HepG2 (cell line): ENCODE measurements around the gene VSNL1. TPM values are rescaled to one million over a fixed set of nuclear protein-coding genes. Genes with fewer than 3 reads are reported as not detected.

ENCODE experiments used
- ARNT ChIP-seq: fragments of 450-650 bp; IDR thresholded peaks from 2 replicates; pipeline ENCODE4 v1.6.1; 2017
- ARNT2 ChIP-seq: sonication (generic); formaldehyde crosslinking; IDR thresholded peaks from 2 replicates; pipeline ENCODE4 v1.8.0; 2022; ENCODE audit warnings: mild to moderate bottlenecking, low read depth, missing genetic modification reagents, moderate library complexity
- BCL6 ChIP-seq: IDR thresholded peaks from 2 replicates; pipeline ENCODE4 v1.6.1; 2016; ENCODE audit warnings: missing genetic modification reagents, missing compliant biosample characterization
- EHMT2 ChIP-seq: fragments of 200-600 bp; sonication (generic); IDR thresholded peaks from 2 replicates; pipeline ENCODE4 v1.7.0; 2017; ENCODE audit warnings: antibody characterized with exemption, low read depth, low read length, borderline replicate concordance
- EZH2 ChIP-seq: conservative IDR thresholded peaks from 2 replicates; pipeline ENCODE4 v1.6.1; 2012; ENCODE audit warnings: mild to moderate bottlenecking, low read depth, low read length, moderate library complexity
- FLYWCH1 ChIP-seq: sonication (generic); formaldehyde crosslinking; IDR thresholded peaks from 2 replicates; pipeline ENCODE4 v1.8.1; 2023; ENCODE audit warnings: mild to moderate bottlenecking, missing genetic modification reagents
- GATAD1 ChIP-seq: IDR thresholded peaks from 2 replicates; pipeline ENCODE4 v1.6.1; 2016; ENCODE audit warnings: missing genetic modification reagents, missing compliant biosample characterization
- GTF3A ChIP-seq: sonication (generic); formaldehyde crosslinking; conservative IDR thresholded peaks from 2 replicates; pipeline ENCODE4 v1.4.0; 2020; ENCODE audit warnings: mild to moderate bottlenecking, missing genetic modification reagents
- IKZF1 ChIP-seq: fragments of 450-650 bp; IDR thresholded peaks from 2 replicates; pipeline ENCODE4 v1.7.1; 2016
- MXI1 ChIP-seq: IDR thresholded peaks from 3 replicates; pipeline ENCODE4 v1.6.1; 2012; ENCODE audit warnings: low read depth, low read length, inconsistent platforms, borderline replicate concordance
- RFX5 ChIP-seq: IDR thresholded peaks from 2 replicates; pipeline ENCODE4 v1.6.1; 2011; ENCODE audit warnings: low read depth, low read length, improper control_type of control experiment
- SMAD1 ChIP-seq: sonication (generic); formaldehyde crosslinking; IDR thresholded peaks from 2 replicates; pipeline ENCODE4 v1.4.0; 2020; ENCODE audit warnings: missing genetic modification reagents, low read depth, mild to moderate bottlenecking, borderline replicate concordance
- SOX6 ChIP-seq, 2 experiments: fragments of 450-650 bp in 1 of 2; sonication (generic) in 1 of 2; formaldehyde crosslinking in 1 of 2; IDR thresholded peaks; 2 replicates each; pipeline versions ENCODE4 v1.4.0 to v1.6.1; 2017 to 2020; ENCODE audit warnings: antibody characterized with exemption in 1 of 2, mild to moderate bottlenecking in 1 of 2, missing genetic modification reagents in 1 of 2
- SUZ12 ChIP-seq: fragments of 150-350 bp; IDR thresholded peaks from 2 replicates; pipeline ENCODE4 v1.6.1; 2014; ENCODE audit warnings: low read depth, low read length
- TBP ChIP-seq: sonication (generic); formaldehyde crosslinking; IDR thresholded peaks from 2 replicates; pipeline ENCODE4 v1.5.0; 2020; ENCODE audit warnings: missing genetic modification reagents
- THAP11 ChIP-seq: IDR thresholded peaks from 2 replicates; pipeline ENCODE4 v1.6.1; 2016; ENCODE audit warnings: missing biosample characterization, missing genetic modification reagents
- ZBTB1 ChIP-seq: sonication (generic); formaldehyde crosslinking; IDR thresholded peaks from 2 replicates; pipeline ENCODE4 v1.4.0; 2020; ENCODE audit warnings: missing genetic modification reagents, borderline replicate concordance
- ZNF12 ChIP-seq: sonication (generic); formaldehyde crosslinking; IDR thresholded peaks from 2 replicates; pipeline ENCODE4 v1.5.0; 2020; ENCODE audit warnings: missing genetic modification reagents
- ZNF121 ChIP-seq: sonication (generic); formaldehyde crosslinking; IDR thresholded peaks from 2 replicates; pipeline ENCODE4 v1.5.0; 2020; ENCODE audit warnings: mild to moderate bottlenecking, missing genetic modification reagents
- ZNF652 ChIP-seq: IDR thresholded peaks from 2 replicates; pipeline ENCODE4 v1.6.1; 2016; ENCODE audit warnings: low read depth, borderline replicate concordance
- ZNF749 ChIP-seq: sonication (generic); formaldehyde crosslinking; IDR thresholded peaks from 2 replicates; pipeline ENCODE4 v1.8.0; 2022; ENCODE audit warnings: mild to moderate bottlenecking, missing genetic modification reagents, moderate library complexity, borderline replicate concordance
- polyA plus RNA-seq, 8 experiments: library from polyadenylated mRNA; depleted of rRNA in 3 of 8; stranded (reverse) in 7 of 8; unstranded in 1 of 8; fragments of >200 nt; fragmentation: Illumina TruSeq in 4 of 8; extraction: Trizol in 4 of 8; gene quantifications; 2 replicates each; pipeline versions ENCODE4 v1.2.1 to v1.2.3, GENCODE V29; 2011 to 2016; ENCODE audit warnings: low read depth in 4 of 8, missing spikeins in 1 of 8, mixed read lengths in 1 of 8; ENCODE audit not compliant: insufficient read depth in 1 of 8
- total RNA-seq, 5 experiments: library from RNA; depleted of rRNA; stranded (reverse); fragments of >200 nt; fragmentation: Illumina TruSeq; extraction: Trizol; gene quantifications; 2 replicates each; pipeline ENCODE4 v1.2.3, GENCODE V29; 2016; ENCODE audit warnings: low read depth in 1 of 5
- TF ChIP-seq, protein P1 (sequence below): IDR thresholded peaks from 2 replicates; pipeline ENCODE4 v1.4.0; 2020; ENCODE audit warnings: mild to moderate bottlenecking, missing genetic modification reagents
- TF ChIP-seq, protein P2 (sequence below): sonication (generic); formaldehyde crosslinking; IDR thresholded peaks from 2 replicates; pipeline ENCODE4 v1.4.0; 2020; ENCODE audit warnings: mild to moderate bottlenecking, missing genetic modification reagents
- TF ChIP-seq, protein P3 (sequence below): sonication (generic); formaldehyde crosslinking; IDR thresholded peaks from 2 replicates; pipeline ENCODE4 v1.4.0; 2020; ENCODE audit warnings: low read depth, mild to moderate bottlenecking, missing genetic modification reagents
- TF ChIP-seq, protein P4 (sequence below): sonication (generic); formaldehyde crosslinking; conservative IDR thresholded peaks from 2 replicates; pipeline ENCODE4 v1.4.0; 2020; ENCODE audit warnings: missing genetic modification reagents

VSNL1 gene
- total and polyA plus RNA-seq, 2 of the 13 experiments (the other 11 are each of a cell fraction or from before 2014, with no cell fraction given) = 63.2 to 95.9 TPM

DNA sequence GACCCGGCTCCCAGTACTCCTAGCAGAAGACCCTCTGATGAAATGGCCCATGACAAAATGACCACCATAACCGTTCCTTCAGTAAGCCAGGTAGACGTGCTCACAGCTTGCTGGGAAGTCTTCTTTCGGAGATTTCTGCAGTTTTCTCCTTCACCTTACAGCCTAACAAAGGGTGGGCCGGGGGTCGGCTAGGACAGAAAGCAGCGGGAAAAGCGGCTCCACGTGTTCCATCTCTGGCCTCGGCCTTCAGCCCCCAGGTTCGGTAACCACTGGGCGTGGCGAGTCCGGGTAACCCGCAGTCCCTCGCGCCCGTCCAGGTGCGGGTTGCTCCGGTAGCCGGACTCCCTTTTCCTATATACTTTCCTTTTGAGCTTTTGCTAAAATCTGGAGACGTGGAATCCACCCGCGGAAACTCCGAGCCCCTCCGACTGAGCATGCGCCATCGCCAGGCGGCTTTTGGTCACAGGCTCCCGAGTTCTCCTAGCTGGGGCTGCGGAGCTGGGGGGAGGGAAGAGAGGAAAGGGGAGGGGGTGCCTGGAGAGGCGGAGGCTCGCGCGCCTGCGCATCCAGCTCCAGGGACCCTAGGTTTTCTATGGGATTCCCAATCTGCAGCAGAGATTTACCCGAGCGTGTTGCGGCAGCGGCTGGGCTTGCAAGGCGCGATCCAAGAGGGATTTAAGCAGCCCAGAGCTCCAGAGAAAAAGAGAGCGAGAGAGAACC, at the start of gene VSNL1 (continued):
- TF ChIP-seq EHMT2 = no peak
- TF ChIP-seq ZNF749 = peak; percentile 94
- TF ChIP-seq SOX6 (IDR thresholded peaks at IDR 0.05) = no peak
- peak; percentile 45 for TF ChIP-seq SOX6 (CRISPR knock-in tag; IDR thresholded peaks at IDR 0.05)
- TF ChIP-seq, protein P1, sequence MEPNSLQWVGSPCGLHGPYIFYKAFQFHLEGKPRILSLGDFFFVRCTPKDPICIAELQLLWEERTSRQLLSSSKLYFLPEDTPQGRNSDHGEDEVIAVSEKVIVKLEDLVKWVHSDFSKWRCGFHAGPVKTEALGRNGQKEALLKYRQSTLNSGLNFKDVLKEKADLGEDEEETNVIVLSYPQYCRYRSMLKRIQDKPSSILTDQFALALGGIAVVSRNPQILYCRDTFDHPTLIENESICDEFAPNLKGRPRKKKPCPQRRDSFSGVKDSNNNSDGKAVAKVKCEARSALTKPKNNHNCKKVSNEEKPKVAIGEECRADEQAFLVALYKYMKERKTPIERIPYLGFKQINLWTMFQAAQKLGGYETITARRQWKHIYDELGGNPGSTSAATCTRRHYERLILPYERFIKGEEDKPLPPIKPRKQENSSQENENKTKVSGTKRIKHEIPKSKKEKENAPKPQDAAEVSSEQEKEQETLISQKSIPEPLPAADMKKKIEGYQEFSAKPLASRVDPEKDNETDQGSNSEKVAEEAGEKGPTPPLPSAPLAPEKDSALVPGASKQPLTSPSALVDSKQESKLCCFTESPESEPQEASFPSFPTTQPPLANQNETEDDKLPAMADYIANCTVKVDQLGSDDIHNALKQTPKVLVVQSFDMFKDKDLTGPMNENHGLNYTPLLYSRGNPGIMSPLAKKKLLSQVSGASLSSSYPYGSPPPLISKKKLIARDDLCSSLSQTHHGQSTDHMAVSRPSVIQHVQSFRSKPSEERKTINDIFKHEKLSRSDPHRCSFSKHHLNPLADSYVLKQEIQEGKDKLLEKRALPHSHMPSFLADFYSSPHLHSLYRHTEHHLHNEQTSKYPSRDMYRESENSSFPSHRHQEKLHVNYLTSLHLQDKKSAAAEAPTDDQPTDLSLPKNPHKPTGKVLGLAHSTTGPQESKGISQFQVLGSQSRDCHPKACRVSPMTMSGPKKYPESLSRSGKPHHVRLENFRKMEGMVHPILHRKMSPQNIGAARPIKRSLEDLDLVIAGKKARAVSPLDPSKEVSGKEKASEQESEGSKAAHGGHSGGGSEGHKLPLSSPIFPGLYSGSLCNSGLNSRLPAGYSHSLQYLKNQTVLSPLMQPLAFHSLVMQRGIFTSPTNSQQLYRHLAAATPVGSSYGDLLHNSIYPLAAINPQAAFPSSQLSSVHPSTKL = no peak; the same call in 1 of the 2 replicates
- TF ChIP-seq, protein P2, sequence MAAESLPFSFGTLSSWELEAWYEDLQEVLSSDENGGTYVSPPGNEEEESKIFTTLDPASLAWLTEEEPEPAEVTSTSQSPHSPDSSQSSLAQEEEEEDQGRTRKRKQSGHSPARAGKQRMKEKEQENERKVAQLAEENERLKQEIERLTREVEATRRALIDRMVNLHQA (CRISPR knock-in tag) = no peak
- peak; percentile 75 for TF ChIP-seq GATAD1 (CRISPR knock-in tag)
- TF ChIP-seq GTF3A (CRISPR knock-in tag) = no peak
- TF ChIP-seq RFX5 = peak; percentile 46; the same call in 1 of the 2 replicates
- TF ChIP-seq FLYWCH1 = no peak
- TF ChIP-seq, protein P3, sequence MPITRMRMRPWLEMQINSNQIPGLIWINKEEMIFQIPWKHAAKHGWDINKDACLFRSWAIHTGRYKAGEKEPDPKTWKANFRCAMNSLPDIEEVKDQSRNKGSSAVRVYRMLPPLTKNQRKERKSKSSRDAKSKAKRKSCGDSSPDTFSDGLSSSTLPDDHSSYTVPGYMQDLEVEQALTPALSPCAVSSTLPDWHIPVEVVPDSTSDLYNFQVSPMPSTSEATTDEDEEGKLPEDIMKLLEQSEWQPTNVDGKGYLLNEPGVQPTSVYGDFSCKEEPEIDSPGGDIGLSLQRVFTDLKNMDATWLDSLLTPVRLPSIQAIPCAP (CRISPR knock-in tag) = no peak
- peak; percentile 58; the same call in 2 of the 3 replicates for TF ChIP-seq MXI1
- no peak for TF ChIP-seq ARNT
- no peak for TF ChIP-seq SMAD1
- TF ChIP-seq THAP11 = peak; percentile 73
- no peak for TF ChIP-seq EZH2
- TF ChIP-seq ZNF121 = no peak
- TF ChIP-seq SUZ12 = no peak
- TF ChIP-seq, protein P4, sequence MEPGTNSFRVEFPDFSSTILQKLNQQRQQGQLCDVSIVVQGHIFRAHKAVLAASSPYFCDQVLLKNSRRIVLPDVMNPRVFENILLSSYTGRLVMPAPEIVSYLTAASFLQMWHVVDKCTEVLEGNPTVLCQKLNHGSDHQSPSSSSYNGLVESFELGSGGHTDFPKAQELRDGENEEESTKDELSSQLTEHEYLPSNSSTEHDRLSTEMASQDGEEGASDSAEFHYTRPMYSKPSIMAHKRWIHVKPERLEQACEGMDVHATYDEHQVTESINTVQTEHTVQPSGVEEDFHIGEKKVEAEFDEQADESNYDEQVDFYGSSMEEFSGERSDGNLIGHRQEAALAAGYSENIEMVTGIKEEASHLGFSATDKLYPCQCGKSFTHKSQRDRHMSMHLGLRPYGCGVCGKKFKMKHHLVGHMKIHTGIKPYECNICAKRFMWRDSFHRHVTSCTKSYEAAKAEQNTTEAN (CRISPR knock-in tag) = peak; percentile 80
- 0 out of 2 replicates have a peak, but pooled peaks have one; percentile 38 for TF ChIP-seq ZBTB1 (CRISPR knock-in tag)
- peak; percentile 37; the same call in 1 of the 2 replicates for TF ChIP-seq BCL6 (CRISPR knock-in tag)
- no peak for TF ChIP-seq IKZF1
- TF ChIP-seq ZNF12 (CRISPR knock-in tag) = no peak; the same call in none of the 2 replicates
- peak; percentile 28; the same call in 1 of the 2 replicates for TF ChIP-seq ZNF652
- peak; percentile 92 for TF ChIP-seq ARNT2 (CRISPR knock-in tag)
- TF ChIP-seq TBP (CRISPR knock-in tag) = no peak
